Endothelial cell (in vitro differentiated cells): Measurements from ENCODE around the gene MGRN1. TPM values are rescaled to one million over a fixed set of nuclear protein-coding genes. Genes with fewer than 3 reads are reported as not detected.
A peak's percentile ranks its signal among the peaks of the same experiment; 100 is the strongest.

Experiments used
- DNase-seq: peaks from one replicate; pipeline ENCODE4 v3.0.0; 2021; ENCODE audit warnings: low spot score
- H3K27ac Mint-ChIP-seq: one replicate; pipeline ENCODE4 v1.8.0; 2021; ENCODE audit warnings: mixed read lengths, inconsistent platforms; ENCODE audit not compliant: unreplicated experiment
- H3K27me3 Mint-ChIP-seq: one replicate; pipeline ENCODE4 v1.8.0; 2021; ENCODE audit warnings: mild to moderate bottlenecking, moderate library complexity, mixed read lengths, inconsistent platforms; ENCODE audit not compliant: unreplicated experiment
- H3K36me3 Mint-ChIP-seq: one replicate; pipeline ENCODE4 v1.8.0; 2021; ENCODE audit warnings: mild to moderate bottlenecking, low read depth, mixed read lengths, inconsistent platforms; ENCODE audit not compliant: unreplicated experiment
- H3K4me1 Mint-ChIP-seq: one replicate; pipeline ENCODE4 v1.8.0; 2021; ENCODE audit warnings: mild to moderate bottlenecking, mixed read lengths, inconsistent platforms; ENCODE audit not compliant: unreplicated experiment
- H3K4me3 Mint-ChIP-seq: one replicate; pipeline ENCODE4 v1.8.0; 2021; ENCODE audit warnings: mild to moderate bottlenecking, mixed read lengths, inconsistent platforms; ENCODE audit not compliant: unreplicated experiment
- H3K9me3 Mint-ChIP-seq: one replicate; pipeline ENCODE4 v1.8.0; 2021; ENCODE audit warnings: mixed read lengths, inconsistent platforms; ENCODE audit not compliant: unreplicated experiment
- CTCF ChIP-seq: fragments of 200-600 bp; sonication (generic); IDR thresholded peaks from one replicate; pipeline ENCODE4 v1.5.0; 2021; ENCODE audit warnings: antibody characterized with exemption; ENCODE audit not compliant: unreplicated experiment
- total RNA-seq: library from RNA; stranded (reverse); fragmentation: NEBNext Ultra II Directional; extraction: Animal tissue kit (Norgen Biotek cat#: 25700); gene quantifications from one replicate; pipeline ENCODE4 v1.2.1, GENCODE V29; 2021; ENCODE audit not compliant: unreplicated experiment

The MGRN1 gene
- total RNA-seq, 1 donor from 2014 or later = 82.5 TPM

- peak overlapping the region; percentile 88 for H3K4me3 Mint-ChIP-seq
- peaks cover 9% of the 10 kb centered on the region for H3K4me1 Mint-ChIP-seq
- no peaks in the 10 kb centered on the region for H3K9me3 Mint-ChIP-seq
- no peaks in the 10 kb centered on the region for H3K36me3 Mint-ChIP-seq
- peaks cover 7% of the 10 kb centered on the region for H3K27me3 Mint-ChIP-seq
- TF ChIP-seq CTCF = no peak
- H3K27ac Mint-ChIP-seq = peak overlapping the region; percentile 99
- DNase-seq = no peak
Measured at GRCh38 chr16:4615384-4616046, 9.1 kb upstream of the MGRN1 start.

- H3K27ac Mint-ChIP-seq = peak overlapping the region; percentile 99
- H3K27me3 Mint-ChIP-seq = peaks cover 7% of the 10 kb centered on the region
- H3K4me1 Mint-ChIP-seq = peaks cover 9% of the 10 kb centered on the region
- H3K36me3 Mint-ChIP-seq = no peaks in the 10 kb centered on the region
- peak; percentile 18 for TF ChIP-seq CTCF
- DNase-seq = peak; percentile 98
- H3K4me3 Mint-ChIP-seq = peak overlapping the region; percentile 93
- no peaks in the 10 kb centered on the region for H3K9me3 Mint-ChIP-seq
Measured at GRCh38 chr16:4616047-4616811, 8.4 kb upstream of the MGRN1 start.

DNA sequence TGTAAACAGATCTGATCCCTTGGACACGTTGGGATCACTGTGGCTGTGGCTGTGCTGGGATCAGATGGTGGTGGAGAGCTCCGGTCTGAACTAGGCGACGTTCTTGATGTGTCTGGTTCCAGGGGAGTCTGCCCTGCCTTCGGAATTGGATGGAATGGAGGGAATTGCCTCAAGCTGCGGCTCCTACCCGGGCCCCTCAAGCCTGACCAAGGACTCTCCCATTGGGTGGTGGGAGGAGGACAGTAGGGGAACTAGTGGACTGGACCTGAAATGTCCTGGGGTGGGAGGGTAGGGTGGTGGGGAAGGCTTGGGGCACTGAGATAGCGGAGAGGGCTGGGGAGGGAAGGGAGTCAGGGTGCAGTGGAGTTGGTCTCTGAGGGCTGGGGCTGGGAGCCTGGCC, 6.7 kb upstream of the MGRN1 start:
- Mint-ChIP-seq H3K27me3 (peaks cover 7% of the 10 kb centered on the region), H3K36me3 (no peaks in the 10 kb centered on the region), H3K27ac (peak overlapping the region; percentile 99), H3K4me3 (no peak overlapping the region), H3K4me1 (peaks cover 9% of the 10 kb centered on the region), H3K9me3 (no peaks in the 10 kb centered on the region)
- no peak for TF ChIP-seq CTCF
- no peak for DNase-seq

- Mint-ChIP-seq H3K36me3 (no peaks in the 10 kb centered on the region), H3K4me1 (peaks cover 9% of the 10 kb centered on the region), H3K4me3 (no peak overlapping the region), H3K9me3 (no peaks in the 10 kb centered on the region), H3K27ac (no peak overlapping the region), H3K27me3 (peaks cover 12% of the 10 kb centered on the region)
- TF ChIP-seq CTCF = no peak
- DNase-seq = no peak
Measured at GRCh38 chr16:4618645-4619418, 5.8 kb upstream of the MGRN1 start.
